SIG-M5 (cell line): ENCODE data around the gene SMAD1.

Experiments
- DNase-seq: peaks from one replicate; lab custom pipeline; 2025; lab: John Stamatoyannopoulos, UW

SMAD1 gene

GRCh38 chr4:145489556-145489955, 7.9 kb downstream of the SMAD1 start:
- DNase-seq, result no peak

GRCh38 chr4:145490361-145490760, 8.7 kb downstream of the SMAD1 start:
- no peak for DNase-seq

GRCh38 chr4:145490796-145491195, 9.1 kb downstream of the SMAD1 start:
- no peak for DNase-seq

- DNase-seq, result no peak
Observed at GRCh38 chr4:145492376-145492775, 10.7 kb downstream of the SMAD1 start.

GRCh38 chr4:145493166-145493565, 11.5 kb downstream of the SMAD1 start:
- DNase-seq, result no peak

GRCh38 chr4:145494666-145495270, 13.1 kb downstream of the SMAD1 start:
- DNase-seq, result no peak

GRCh38 chr4:145496292-145496691, 14.6 kb downstream of the SMAD1 start:
- DNase-seq, result no peak

- DNase-seq, result no peak
Observed at GRCh38 chr4:145497199-145498149, 15.8 kb downstream of the SMAD1 start.

- DNase-seq, result no peak
Observed at GRCh38 chr4:145498430-145498829, 16.8 kb downstream of the SMAD1 start.

- no peak for DNase-seq
Observed at GRCh38 chr4:145501051-145501660, 19.5 kb downstream of the SMAD1 start.

- DNase-seq, result no peak
Observed at GRCh38 chr4:145502809-145503208, 21.2 kb downstream of the SMAD1 start.

- DNase-seq, result no peak
Observed at GRCh38 chr4:145503486-145504072, 21.9 kb downstream of the SMAD1 start.

- DNase-seq, result no peak
Observed at GRCh38 chr4:145505995-145506394, 24.3 kb downstream of the SMAD1 start.

- DNase-seq, result no peak
Observed at GRCh38 chr4:145507636-145508035, 26.0 kb downstream of the SMAD1 start.

- no peak for DNase-seq
Observed at GRCh38 chr4:145511913-145512522, 30.4 kb downstream of the SMAD1 start.

GRCh38 chr4:145513020-145513621, 31.5 kb downstream of the SMAD1 start:
- no peak for DNase-seq

GRCh38 chr4:145520172-145520571, 38.5 kb downstream of the SMAD1 start:
- no peak for DNase-seq

GRCh38 chr4:145521282-145521681, 39.6 kb downstream of the SMAD1 start:
- no peak for DNase-seq

GRCh38 chr4:145523117-145523516, 41.5 kb downstream of the SMAD1 start:
- no peak for DNase-seq

- no peak for DNase-seq
Observed at GRCh38 chr4:145524552-145524951, 42.9 kb downstream of the SMAD1 start.

GRCh38 chr4:145525291-145525740, 43.7 kb downstream of the SMAD1 start:
- no peak for DNase-seq

- DNase-seq, result no peak
Observed at GRCh38 chr4:145527773-145528172, 46.1 kb downstream of the SMAD1 start.
